K562 (cell line): ENCODE measurements around the gene ASB18. TPM values are rescaled to one million over a fixed set of nuclear protein-coding genes. Genes with fewer than 3 reads are reported as not detected.

ENCODE experiments used
- ATAC-seq: fragments of 200-7000 bp; cut with Tn5 transposase; 3 replicates; pipeline ENCODE4 v1.9.1; 2020; ENCODE audit warnings: moderate library complexity
- BruUV-seq: library from RNA; stranded (reverse); fragments of 400-500 nt; replicated peaks from 2 replicates; lab custom pipeline; 2021; lab: Mats Ljungman, UMichigan
- CTCF ChIA-PET: fragments of 300-600 bp; formaldehyde crosslinking; extraction: SDS; loops from one replicate; lab custom pipeline; 2021; ENCODE audit warnings: low intra/inter-chr PET ratio; lab: Yijun Ruan, JAX
- POLR2A ChIA-PET: fragments of 300-600, 350-650 bp; sonication (Branson Sonifier 250); formaldehyde crosslinking; extraction: SDS; loops from one replicate; lab custom pipeline; 2021; ENCODE audit warnings: antibody characterized with exemption, inconsistent platforms; lab: Yijun Ruan, JAX
- DNase-seq, 4 experiments: peaks; one replicate each; pipeline versions ENCODE4 v3.0.0 to v3.0.0-alpha.2; 2011 to 2018; ENCODE audit warnings: low spot score in 3 of 4, mixed read lengths in 3 of 4; ENCODE audit errors: extremely low read depth in 1 of 4
- FAIRE-seq: peaks from 2 replicates; lab custom pipeline; 2011; peaks lifted over from hg19 to GRCh38; lab: Jason Lieb, UNC
- H2AFZ ChIP-seq: 2 replicates; pipeline ENCODE4 v1.6.0; 2011; ENCODE audit warnings: low read depth, low read length, control low read depth, inconsistent platforms
- H3K27ac ChIP-seq: fragments of 200-600 bp; 3 replicates; pipeline ENCODE4 v1.8.0; 2011; ENCODE audit warnings: low read depth, mild to moderate bottlenecking, control low read depth, inconsistent platforms, low read length, moderate library complexity, mixed read lengths; ENCODE audit errors: extremely low read depth
- H3K27me3 ChIP-seq, 2 experiments: fragments of 300-600 bp in 1 of 2; 2 replicates in 1 of 2; 3 replicates in 1 of 2; pipeline versions ENCODE4 v1.6.0 to v1.8.0; 2011; ENCODE audit warnings: inconsistent platforms in 2 of 2, low read length in 2 of 2, mild to moderate bottlenecking in 1 of 2, mixed read lengths in 1 of 2, moderate library complexity in 1 of 2; ENCODE audit not compliant: control insufficient read depth in 2 of 2, insufficient read depth in 2 of 2
- H3K36me3 ChIP-seq: fragments of 300-600 bp; 3 replicates; pipeline ENCODE4 v1.8.0; 2011; ENCODE audit warnings: mild to moderate bottlenecking, low read length, inconsistent platforms; ENCODE audit not compliant: control insufficient read depth, insufficient read depth
- H3K4me1 ChIP-seq, 2 experiments: fragments of 200-600 bp in 1 of 2; replicated peaks in 1 of 2; 2 replicates in 1 of 2; 3 replicates in 1 of 2; pipeline versions ENCODE4 v1.5.1 to v1.8.0; 2011; ENCODE audit warnings: inconsistent platforms in 2 of 2, low read length in 2 of 2, mild to moderate bottlenecking in 1 of 2, mixed read lengths in 1 of 2, moderate library complexity in 1 of 2; ENCODE audit not compliant: control insufficient read depth in 2 of 2, insufficient read depth in 2 of 2
- H3K4me2 ChIP-seq: 2 replicates; pipeline ENCODE4 v1.6.1; 2011; ENCODE audit warnings: low read length, control low read depth, inconsistent platforms, mixed read lengths; ENCODE audit not compliant: insufficient read depth
- H3K4me3 ChIP-seq: fragments of 200-600 bp; sonication (generic), shearing (Covaris generic); 2 replicates; pipeline ENCODE4 v1.5.1; 2016; ENCODE audit warnings: control low read depth, inconsistent platforms
- H3K79me2 ChIP-seq: fragments of 200-600 bp; 3 replicates; pipeline ENCODE4 v1.8.0; 2011; ENCODE audit warnings: low read length, inconsistent platforms; ENCODE audit not compliant: control insufficient read depth, insufficient read depth
- H3K9ac ChIP-seq, 2 experiments: 2 replicates each; pipeline versions ENCODE4 v1.6.0 to v1.6.1; 2011; ENCODE audit warnings: low read depth in 2 of 2, low read length in 2 of 2, control low read depth in 1 of 2, inconsistent platforms in 1 of 2, mild to moderate bottlenecking in 1 of 2, mixed read lengths in 1 of 2; ENCODE audit not compliant: insufficient read depth in 1 of 2
- H3K9me1 ChIP-seq: one replicate; pipeline ENCODE4 v1.6.0; 2011; ENCODE audit warnings: inconsistent platforms, mild to moderate bottlenecking, low read length, moderate library complexity; ENCODE audit not compliant: control insufficient read depth, insufficient read depth
- H3K9me3 ChIP-seq: replicated peaks from 2 replicates; pipeline ENCODE4 v1.5.1; 2011; ENCODE audit warnings: low read depth, low read length, inconsistent platforms; ENCODE audit not compliant: control insufficient read depth, insufficient read depth
- H4K20me1 ChIP-seq: replicated peaks from 2 replicates; pipeline ENCODE4 v1.6.1; 2011; ENCODE audit warnings: low read length, inconsistent platforms, mixed read lengths; ENCODE audit not compliant: control insufficient read depth, insufficient read depth
- AFF1 ChIP-seq, 2 experiments: fragments of 450-650 bp; IDR thresholded peaks; 2 replicates each; pipeline ENCODE4 v1.6.1; 2018; ENCODE audit warnings: mild to moderate bottlenecking in 2 of 2, low read depth in 1 of 2; ENCODE audit not compliant: partially characterized antibody in 2 of 2
- ARID3B ChIP-seq: fragments of 250-450 bp; sonication (Bioruptor Pico); IDR thresholded peaks from 2 replicates; pipeline ENCODE4 v1.4.0; 2020; ENCODE audit warnings: borderline replicate concordance
- CCAR2 ChIP-seq: fragments of 200-400 bp; formaldehyde crosslinking; IDR thresholded peaks from 2 replicates; pipeline ENCODE4 v1.6.1; 2017; ENCODE audit warnings: mild to moderate bottlenecking, low read depth, low read length
- DPF2 ChIP-seq: fragments of 450-650 bp; IDR thresholded peaks from 2 replicates; pipeline ENCODE4 v1.6.1; 2016
- GTF2F1 ChIP-seq: IDR thresholded peaks from 2 replicates; pipeline ENCODE4 v1.6.1; 2011; ENCODE audit warnings: low read depth, low read length, improper control_type of control experiment
- HINFP ChIP-seq: fragments of 450-650 bp; conservative IDR thresholded peaks from 2 replicates; pipeline ENCODE4 v1.6.1; 2016; ENCODE audit warnings: missing genetic modification characterization, low read depth, mild to moderate bottlenecking, control low read depth, missing compliant biosample characterization
- HNRNPH1 ChIP-seq: fragments of 200-400 bp; formaldehyde crosslinking; optimal IDR thresholded peaks from 2 replicates; pipeline ENCODE3; 2017; ENCODE audit warnings: low read depth, mild to moderate bottlenecking, low read length, moderate library complexity
- HNRNPL ChIP-seq: fragments of 200-400 bp; formaldehyde crosslinking; IDR thresholded peaks from 2 replicates; pipeline ENCODE4 v1.6.1; 2017; ENCODE audit warnings: low read depth, mild to moderate bottlenecking, low read length
- KDM4B ChIP-seq, 2 experiments: fragments of 450-650 bp in 1 of 2; sonication (generic) in 1 of 2; IDR thresholded peaks; 2 replicates each; pipeline ENCODE4 v1.6.1; 2016 to 2017; ENCODE audit warnings: borderline replicate concordance in 2 of 2, antibody characterized with exemption in 1 of 2, low read depth in 1 of 2, mild to moderate bottlenecking in 1 of 2
- LCOR ChIP-seq: sonication (generic); formaldehyde crosslinking; IDR thresholded peaks from 2 replicates; pipeline ENCODE4 v1.8.0; 2022; ENCODE audit warnings: mild to moderate bottlenecking, missing genetic modification reagents
- NEUROD1 ChIP-seq: fragments of 150-350 bp; IDR thresholded peaks from 2 replicates; pipeline ENCODE4 v1.6.1; 2014; ENCODE audit warnings: borderline replicate concordance, low read length, low read depth; ENCODE audit not compliant: partially characterized antibody
- PRMT5 ChIP-seq: sonication (generic); formaldehyde crosslinking; IDR thresholded peaks from 2 replicates; pipeline ENCODE4 v1.5.0; 2020; ENCODE audit warnings: missing genetic modification reagents
- PTRF ChIP-seq: fragments of 450-650 bp; IDR thresholded peaks from 2 replicates; pipeline ENCODE4 v1.6.1; 2016; ENCODE audit warnings: mild to moderate bottlenecking, missing genetic modification characterization, missing compliant biosample characterization
- SETDB1 ChIP-seq: IDR thresholded peaks from one replicate; pipeline ENCODE4 v1.6.1; 2012; ENCODE audit warnings: low read length, control low read depth, inconsistent platforms
- SMARCE1 ChIP-seq: fragments of 450-650 bp; IDR thresholded peaks from 2 replicates; pipeline ENCODE4 v1.7.1; 2016; ENCODE audit warnings: mild to moderate bottlenecking
- ZNF699 ChIP-seq: fragments of 250-450 bp; sonication (Bioruptor Pico); IDR thresholded peaks from 2 replicates; pipeline ENCODE4 v1.8.0; 2021; ENCODE audit warnings: mild to moderate bottlenecking, moderate library complexity; ENCODE audit not compliant: insufficient replicate concordance
- WGBS: fragments of 100-300 bp; shearing (Covaris generic); methylation state at CpG from one replicate; pipeline ENCODE4 v1.1.6; 2016; ENCODE audit warnings: low coverage, mixed read lengths; ENCODE audit not compliant: insufficient coverage; ENCODE audit errors: missing lambda C conversion rate; 5-methylcytosine and 5-hydroxymethylcytosine counted together
- in situ Hi-C: fragments of 300-500 bp; cut with MboI; formaldehyde crosslinking; loops from 4 replicates; pipeline ENCODE4 v1.15.0; 2018; ENCODE audit warnings: inconsistent platforms, mixed read lengths
- intact Hi-C: fragments of 100-400 bp; cut with micrococcal nuclease; formaldehyde crosslinking; loops from 2 replicates; pipeline ENCODE4 v1.14.2; 2022
- polyA plus RNA-seq, 8 experiments: library from polyadenylated mRNA; depleted of rRNA in 4 of 8; stranded (reverse) in 5 of 8; unstranded in 3 of 8; fragments of >200 nt; fragmentation: Nextera tagmentation in 2 of 8; fragmentation: Illumina TruSeq in 1 of 8; extraction: Ambion mirVana in 2 of 8; extraction: Trizol in 1 of 8; gene quantifications; 2 replicates each; pipeline versions ENCODE4 v1.2.1 to v1.2.3, GENCODE V29; 2011 to 2014; ENCODE audit warnings: inconsistent platforms in 1 of 8, missing spikeins in 1 of 8
- total RNA-seq, 7 experiments: library from RNA; depleted of rRNA in 6 of 7; stranded (reverse); fragments of >200 nt in 6 of 7; fragmentation: Illumina TruSeq in 2 of 7; extraction: Trizol in 2 of 7; gene quantifications; 2 replicates each; pipeline versions ENCODE4 v1.2.1 to v1.2.3, GENCODE V29; 2011 to 2021; ENCODE audit warnings: low replicate concordance in 1 of 7

Gene ASB18
- total and polyA plus RNA-seq, 9 of the 15 experiments (the other 6 are each of a cell fraction or from before 2014, with no cell fraction given), result not detected

- H3K4me1 ChIP-seq, result peaks cover 0 to 22% of the 10 kb centered on the region in 2 experiments; a peak in 2 of 5 replicates
- H3K27me3 ChIP-seq, result peaks cover 3 to 32% of the 10 kb centered on the region in 2 experiments; a peak in 3 of 5 replicates
- no peaks in the 10 kb centered on the region for H3K9me3 ChIP-seq
- CTCF ChIA-PET, result no interaction called here
- in situ Hi-C loops, result no loop called here
- ATAC-seq (no peak), DNase-seq (no peak), FAIRE-seq (no peak)
- no peak overlapping the region for H3K4me3 ChIP-seq
- no peaks in the 10 kb centered on the region for H3K79me2 ChIP-seq
- no peak overlapping the region for H3K27ac ChIP-seq
- H3K36me3 ChIP-seq, result no peaks in the 10 kb centered on the region
- H3K9ac ChIP-seq, result no peak overlapping the region
- POLR2A ChIA-PET, result interaction anchor here (1.3 kb wide), 1 partner anchor 12 kb away, joined by 3 read pairs; no protein-coding TSS in a partner anchor
- no peak overlapping the region for H2AFZ ChIP-seq
- H3K4me2 ChIP-seq, result no peak overlapping the region
- intact Hi-C loops, result no loop called here
- H3K9me1 ChIP-seq, result no peaks in the 10 kb centered on the region
- H4K20me1 ChIP-seq, result no peaks in the 10 kb centered on the region
- no TSS peak for BruUV-seq
- 0% methylated on average over 2 of the region's 33 CpGs for WGBS
- TF ChIP-seq DPF2 (no peak), ZNF699 (CRISPR knock-in tag) (no peak), ARID3B (no peak), GTF2F1 (no peak), AFF1 (IDR thresholded peaks at IDR 0.05; ENCODE audit: low read depth in 1 of 2, partially characterized antibody in 2 of 2) (no peak), PTRF (tag) (no peak), SMARCE1 (no peak), HINFP (tag) (no peak), KDM4B (IDR thresholded peaks at IDR 0.05; ENCODE audit: borderline replicate concordance in 2 of 2, low read depth in 1 of 2) (no peak), HNRNPL (no peak), SETDB1 (no peak), NEUROD1 (no peak), PRMT5 (CRISPR knock-in tag) (no peak), CCAR2 (no peak), HNRNPH1 (no peak), LCOR (CRISPR knock-in tag) (no peak)
Measured at GRCh38 chr2:236162882-236163470, 101.2 kb downstream of the ASB18 start.
